H9 (cell line): ENCODE measurements around the gene SAC3D1. TPM values are rescaled to one million over a fixed set of nuclear protein-coding genes. Genes with fewer than 3 reads are reported as not detected.
A peak's percentile ranks its signal among the peaks of the same experiment; 100 is the strongest.

ENCODE experiments used
- DNase-seq: peaks from one replicate; pipeline ENCODE4 v3.0.0-alpha.2; 2017
- H2AFZ ChIP-seq: one replicate; pipeline ENCODE4 v1.6.1; 2013; ENCODE audit warnings: mild to moderate bottlenecking, low read length, control low read depth, moderate library complexity
- H2AK5ac ChIP-seq: 2 replicates; pipeline ENCODE4 v1.6.1; 2013; ENCODE audit warnings: low read length, control low read depth, mixed read lengths; ENCODE audit not compliant: insufficient read length
- H2BK120ac ChIP-seq: one replicate; pipeline ENCODE4 v1.6.1; 2013; ENCODE audit warnings: low read depth, mild to moderate bottlenecking, low read length, control low read depth, inconsistent platforms; ENCODE audit not compliant: poor library complexity, severe bottlenecking
- H2BK12ac ChIP-seq: 2 replicates; pipeline ENCODE4 v1.6.1; 2013; ENCODE audit warnings: low read length, control low read depth, mixed read lengths, low read depth; ENCODE audit not compliant: insufficient read length
- H2BK15ac ChIP-seq: 2 replicates; pipeline ENCODE4 v1.6.1; 2013; ENCODE audit warnings: low read depth, low read length, control low read depth
- H2BK20ac ChIP-seq: one replicate; pipeline ENCODE4 v1.6.1; 2013; ENCODE audit warnings: low read depth, mild to moderate bottlenecking, low read length, control low read depth, inconsistent platforms; ENCODE audit not compliant: poor library complexity, severe bottlenecking
- H2BK5ac ChIP-seq: 2 replicates; pipeline ENCODE4 v1.6.1; 2013; ENCODE audit warnings: low read length, control low read depth, mixed read lengths; ENCODE audit not compliant: insufficient read length
- H3K14ac ChIP-seq: 2 replicates; pipeline ENCODE4 v1.6.1; 2013; ENCODE audit warnings: low read length, control low read depth; ENCODE audit not compliant: insufficient read depth
- H3K18ac ChIP-seq: 2 replicates; pipeline ENCODE4 v1.6.1; 2013; ENCODE audit warnings: low read depth, mild to moderate bottlenecking, mixed read lengths, low read length, control low read depth; ENCODE audit not compliant: insufficient read length
- H3K23ac ChIP-seq: 2 replicates; pipeline ENCODE4 v1.6.1; 2013; ENCODE audit warnings: low read length, control low read depth, mixed read lengths, low read depth; ENCODE audit not compliant: insufficient read length
- H3K23me2 ChIP-seq: 2 replicates; pipeline ENCODE4 v1.6.1; 2013; ENCODE audit warnings: low read depth, mild to moderate bottlenecking, mixed read lengths, low read length, control low read depth; ENCODE audit not compliant: insufficient read length, poor library complexity, severe bottlenecking
- H3K27ac ChIP-seq: 2 replicates; pipeline ENCODE4 v1.5.1; 2013; ENCODE audit warnings: low read length, control low read depth, mixed read lengths, low read depth; ENCODE audit not compliant: insufficient read length
- H3K27me3 ChIP-seq: 2 replicates; pipeline ENCODE4 v1.6.1; 2013; ENCODE audit warnings: low read length, control low read depth, inconsistent platforms; ENCODE audit not compliant: insufficient read depth
- H3K4ac ChIP-seq: 2 replicates; pipeline ENCODE4 v1.6.1; 2013; ENCODE audit warnings: low read depth, mild to moderate bottlenecking, control low read depth, inconsistent platforms, low read length, moderate library complexity
- H3K4me1 ChIP-seq: 2 replicates; pipeline ENCODE4 v1.6.1; 2013; ENCODE audit warnings: low read length, control low read depth, inconsistent platforms; ENCODE audit not compliant: insufficient read depth
- H3K4me2 ChIP-seq: 2 replicates; pipeline ENCODE4 v1.6.1; 2013; ENCODE audit warnings: low read length, control low read depth, mixed read lengths; ENCODE audit not compliant: insufficient read length, insufficient read depth
- H3K56ac ChIP-seq: 2 replicates; pipeline ENCODE4 v1.6.1; 2013; ENCODE audit warnings: low read depth, mild to moderate bottlenecking, mixed read lengths, low read length, control low read depth; ENCODE audit not compliant: insufficient read length
- H3K79me1 ChIP-seq: 2 replicates; pipeline ENCODE4 v1.6.1; 2013; ENCODE audit warnings: low read depth, mild to moderate bottlenecking, moderate library complexity, low read length, control low read depth, inconsistent platforms; ENCODE audit not compliant: insufficient read depth, poor library complexity, severe bottlenecking
- H3K79me2 ChIP-seq: 2 replicates; pipeline ENCODE4 v1.6.1; 2013; ENCODE audit warnings: low read length, control low read depth, inconsistent platforms; ENCODE audit not compliant: insufficient read depth
- H3K9ac ChIP-seq: 2 replicates; pipeline ENCODE4 v1.6.1; 2013; ENCODE audit warnings: low read length, control low read depth, mixed read lengths; ENCODE audit not compliant: insufficient read length; ENCODE audit errors: extremely low read depth
- H3K9me3 ChIP-seq: one replicate; pipeline ENCODE4 v1.6.1; 2013; ENCODE audit warnings: low read depth, low read length, inconsistent platforms; ENCODE audit not compliant: control insufficient read depth
- H3T11ph ChIP-seq: one replicate; pipeline ENCODE4 v1.6.1; 2013; ENCODE audit warnings: mild to moderate bottlenecking, low read length, control low read depth, inconsistent platforms
- H4K20me1 ChIP-seq: one replicate; pipeline ENCODE4 v1.6.1; 2013; ENCODE audit not compliant: control insufficient read depth, insufficient read length, insufficient read depth
- H4K5ac ChIP-seq: 2 replicates; pipeline ENCODE4 v1.6.1; 2013; ENCODE audit warnings: low read depth, mild to moderate bottlenecking, mixed read lengths, low read length, control low read depth; ENCODE audit not compliant: insufficient read length
- H4K8ac ChIP-seq: replicated peaks from 2 replicates; pipeline ENCODE4 v1.6.1; 2013; ENCODE audit warnings: low read length, control low read depth, mixed read lengths, low read depth; ENCODE audit not compliant: insufficient read length
- H4K91ac ChIP-seq: 2 replicates; pipeline ENCODE4 v1.6.1; 2013; ENCODE audit warnings: low read depth, mild to moderate bottlenecking, moderate library complexity, mixed read lengths, low read length, control low read depth; ENCODE audit not compliant: insufficient read length
- H3K27ac Mint-ChIP-seq, 3 experiments: 2 replicates in 2 of 3; 3 replicates in 1 of 3; pipeline ENCODE4 v1.8.0; 2020 to 2021; ENCODE audit warnings: mixed read lengths in 3 of 3, mild to moderate bottlenecking in 1 of 3, moderate library complexity in 1 of 3
- H3K27me3 Mint-ChIP-seq: 2 replicates; pipeline ENCODE4 v1.8.0; 2021; ENCODE audit warnings: low read depth, mild to moderate bottlenecking, moderate library complexity, mixed read lengths
- H3K36me3 Mint-ChIP-seq, 3 experiments: 2 replicates in 2 of 3; 3 replicates in 1 of 3; pipeline ENCODE4 v1.8.0; 2020 to 2021; ENCODE audit warnings: low read depth in 3 of 3, mixed read lengths in 3 of 3; ENCODE audit not compliant: insufficient read depth in 1 of 3
- H3K4me1 Mint-ChIP-seq, 2 experiments: 2 replicates each; pipeline ENCODE4 v1.8.0; 2020; ENCODE audit warnings: mixed read lengths in 2 of 2
- H3K4me3 Mint-ChIP-seq, 2 experiments: 2 replicates in 1 of 2; 3 replicates in 1 of 2; pipeline ENCODE4 v1.8.0; 2020 to 2021; ENCODE audit warnings: mild to moderate bottlenecking in 2 of 2, mixed read lengths in 2 of 2, moderate library complexity in 1 of 2
- H3K9me3 Mint-ChIP-seq, 2 experiments: 2 replicates in 1 of 2; 3 replicates in 1 of 2; pipeline ENCODE4 v1.8.0; 2020; ENCODE audit warnings: mild to moderate bottlenecking in 2 of 2, mixed read lengths in 2 of 2, moderate library complexity in 1 of 2
- CTCF ChIP-seq: fragments of 200-600 bp; sonication (generic); conservative IDR thresholded peaks from 3 replicates; pipeline ENCODE4 v1.8.0; 2021; ENCODE audit warnings: antibody characterized with exemption, mild to moderate bottlenecking
- WGBS: extraction: QIAGEN DNeasy Blood & Tissue Kit; methylation state at CpG from one replicate; pipeline ENCODE4 v1.1.7; 2013; ENCODE audit warnings: missing lambda C conversion rate, low lambda C conversion rate, mixed read lengths; ENCODE audit not compliant: insufficient read length; ENCODE audit errors: extremely low coverage; 5-methylcytosine and 5-hydroxymethylcytosine counted together
- total RNA-seq: library from RNA; stranded (reverse); gene quantifications from 2 replicates; pipeline ENCODE4 v1.2.1, GENCODE V29; 2021

The SAC3D1 gene
- total RNA-seq, 1 experiment from 2014 or later: 20.7 TPM

DNA sequence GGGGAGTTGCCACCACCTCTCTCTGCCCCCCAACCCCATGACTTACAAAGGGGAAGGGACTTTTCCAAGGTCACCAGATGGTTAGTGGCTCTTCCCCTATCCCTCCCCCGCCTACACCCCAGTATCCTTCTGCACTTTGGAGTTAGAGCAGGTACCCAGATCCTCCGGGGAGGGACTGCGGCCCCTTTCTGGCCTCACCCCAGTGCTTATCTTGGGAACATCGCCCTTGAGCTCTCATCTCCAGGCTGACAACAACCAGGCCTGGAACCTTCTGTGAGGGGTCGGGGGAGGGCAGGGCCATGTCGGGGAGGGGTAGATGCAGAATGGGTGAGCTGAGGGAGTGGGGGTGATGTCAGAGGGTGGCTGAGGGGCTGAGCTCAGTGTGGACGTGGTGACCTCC is 24.8 kb downstream of the SAC3D1 start:
- no peak overlapping the region for H2AFZ ChIP-seq
- H3K4ac ChIP-seq: no peak overlapping the region
- H4K20me1 ChIP-seq: no peaks in the 10 kb centered on the region
- H3K4me1 ChIP-seq: peaks cover 6% of the 10 kb centered on the region; the same call in 1 of the 2 replicates
- H3K14ac ChIP-seq: 0 out of 2 replicates have a peak overlapping the region, but pooled peaks have one; percentile 72
- DNase-seq: no peak
- H2BK12ac ChIP-seq: peak overlapping the region; percentile 1
- no peak overlapping the region for H3K4me2 ChIP-seq
- Mint-ChIP-seq H3K36me3 (no peaks in the 10 kb centered on the region), H3K27ac (peak overlapping the region in 2 of 3 experiments; percentile 77 to 98; a peak in 5 of 7 replicates), H3K27me3 (peaks cover 2% of the 10 kb centered on the region), H3K9me3 (no peaks in the 10 kb centered on the region), H3K4me3 (peak overlapping the region in 1 of 2 experiments; percentile 68; a peak in 3 of 5 replicates), H3K4me1 (peaks cover 25 to 34% of the 10 kb centered on the region in 2 experiments)
- no peaks in the 10 kb centered on the region for H3K27me3 ChIP-seq
- TF ChIP-seq CTCF: no peak
- no peaks in the 10 kb centered on the region for H3K23me2 ChIP-seq
- no peak overlapping the region for H2AK5ac ChIP-seq
- no peak overlapping the region for H3K56ac ChIP-seq
- H3K79me2 ChIP-seq: no peaks in the 10 kb centered on the region
- H3K18ac ChIP-seq: peak overlapping the region; percentile 69
- no peaks in the 10 kb centered on the region for H3K79me1 ChIP-seq
- H3K27ac ChIP-seq: no peak overlapping the region
- H2BK15ac ChIP-seq: no peak overlapping the region
- H2BK20ac ChIP-seq: no peak overlapping the region
- no peaks in the 10 kb centered on the region for H3K9me3 ChIP-seq
- H3K23ac ChIP-seq: no peak overlapping the region
- no CpG with 5 or more reads among the region's 7 CpGs for WGBS
- no peak overlapping the region for H2BK5ac ChIP-seq
- H3K9ac ChIP-seq: no peak overlapping the region
- no peak overlapping the region for H2BK120ac ChIP-seq
- peak overlapping the region; percentile 86 for H4K91ac ChIP-seq
- H4K8ac ChIP-seq: no peak overlapping the region
- no peak overlapping the region for H4K5ac ChIP-seq
- H3T11ph ChIP-seq: no peak overlapping the region
